Breast epithelium (tissue), 3 donors: ENCODE results near the gene EXO5.

Source experiments
- CTCF ChIP-seq, 3 donors: fragments of 450-650 bp; IDR thresholded peaks; one replicate each; pipeline ENCODE4 v1.5.1; 2016 to 2017; ENCODE audit warnings: antibody characterized with exemption in 3 of 3, mild to moderate bottlenecking in 3 of 3, moderate library complexity in 3 of 3
- POLR2A ChIP-seq: fragments of 450-650 bp; IDR thresholded peaks from one replicate; pipeline ENCODE4 v1.6.1; 2016; ENCODE audit warnings: antibody characterized with exemption, mild to moderate bottlenecking, moderate library complexity

GRCh38 chr1:40495315-40495903 lies 13.2 kb upstream of the EXO5 start:
- TF ChIP-seq CTCF (IDR thresholded peaks at IDR 0.05) (no peak), POLR2A (no peak)
